Ecto neural progenitor cell (in vitro differentiated cells): ENCODE measurements around the gene AKT2.

Experiments used
- DNase-seq: peaks from one replicate; pipeline ENCODE4 v3.0.0-alpha.2; 2018; ENCODE audit warnings: low spot score

Gene AKT2

GRCh38 chr19:40273469-40274360 lies 11.4 kb downstream of the AKT2 start:
- DNase-seq: no peak

GRCh38 chr19:40272261-40272660 lies 12.9 kb downstream of the AKT2 start:
- no peak for DNase-seq

- DNase-seq: no peak
Measured at GRCh38 chr19:40271706-40272105, 13.4 kb downstream of the AKT2 start.

GRCh38 chr19:40270362-40271089 lies 14.6 kb downstream of the AKT2 start:
- DNase-seq: peak; percentile 48

GRCh38 chr19:40269216-40269940 lies 15.8 kb downstream of the AKT2 start:
- DNase-seq: no peak

GRCh38 chr19:40267601-40267997 lies 17.5 kb downstream of the AKT2 start:
- no peak for DNase-seq

- no peak for DNase-seq
Measured at GRCh38 chr19:40266912-40267600, 18.1 kb downstream of the AKT2 start.

GRCh38 chr19:40266119-40266518 lies 19.0 kb downstream of the AKT2 start:
- no peak for DNase-seq

- no peak for DNase-seq
Measured at GRCh38 chr19:40265763-40266099, 19.4 kb downstream of the AKT2 start.

- no peak for DNase-seq
Measured at GRCh38 chr19:40265055-40265762, 19.9 kb downstream of the AKT2 start.

GRCh38 chr19:40264314-40265054 lies 20.7 kb downstream of the AKT2 start:
- no peak for DNase-seq

GRCh38 chr19:40263440-40264313 lies 21.5 kb downstream of the AKT2 start:
- DNase-seq: no peak

GRCh38 chr19:40262422-40262821 lies 22.7 kb downstream of the AKT2 start:
- no peak for DNase-seq

GRCh38 chr19:40261631-40262030 lies 23.5 kb downstream of the AKT2 start:
- DNase-seq: no peak

GRCh38 chr19:40257096-40257517 lies 28.0 kb downstream of the AKT2 start:
- DNase-seq: no peak

- DNase-seq: no peak
Measured at GRCh38 chr19:40256512-40256911, 28.6 kb downstream of the AKT2 start.

GRCh38 chr19:40255619-40256166 lies 29.5 kb downstream of the AKT2 start:
- no peak for DNase-seq

- DNase-seq: no peak
Measured at GRCh38 chr19:40254714-40255418, 30.3 kb downstream of the AKT2 start.

- DNase-seq: no peak
Measured at GRCh38 chr19:40253611-40254092, 31.5 kb downstream of the AKT2 start.
